A673 (cell line): ENCODE measurements around the gene AOPEP.

Experiments
- CTCF ChIP-seq: fragments of 300-800, 200-600 bp; sonication (generic); conservative IDR thresholded peaks from 2 replicates; pipeline ENCODE4 v1.5.1; 2017; ENCODE audit warnings: low read depth, mild to moderate bottlenecking, antibody characterized with exemption, low read length, moderate library complexity, mixed read lengths
- EZH2 ChIP-seq: fragments of 200-600 bp; sonication (generic); IDR thresholded peaks from 2 replicates; pipeline ENCODE4 v1.6.1; 2017; ENCODE audit warnings: borderline replicate concordance, low read depth, mild to moderate bottlenecking, mixed read lengths, antibody characterized with exemption, low read length; ENCODE audit not compliant: poor library complexity, severe bottlenecking

DNA sequence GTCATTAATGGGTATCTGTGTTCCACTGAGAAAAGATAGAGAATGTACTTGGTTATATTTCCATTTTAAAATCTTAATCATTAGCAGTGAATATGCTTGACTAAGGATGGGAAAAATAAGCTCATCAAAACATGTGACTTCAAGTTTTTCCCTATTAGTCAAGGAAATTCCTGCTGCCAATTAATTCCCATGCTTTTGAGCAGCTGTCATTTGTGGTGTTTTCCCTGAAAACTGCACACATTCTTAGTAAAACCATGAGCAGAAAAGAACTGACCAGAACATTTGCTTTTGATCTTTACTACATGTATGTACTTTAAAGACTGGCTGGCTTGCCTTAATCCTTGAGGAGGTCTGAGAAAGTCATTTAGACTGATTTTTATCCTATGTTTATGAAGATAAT lies 75.2 kb downstream of the AOPEP start:
- TF ChIP-seq CTCF (no peak), EZH2 (no peak)
